OCI-LY1 (cell line): ENCODE measurements around the gene RNF207.

Source experiments
- H2AFZ ChIP-seq: fragments of 200-600 bp; sonication (generic), shearing (Covaris generic); 2 replicates; pipeline ENCODE4 v1.6.0; 2014; ENCODE audit warnings: antibody characterized with exemption, mild to moderate bottlenecking, low read length
- H3F3A ChIP-seq: fragments of 200-600 bp; sonication (generic), shearing (Covaris generic); 2 replicates; pipeline ENCODE4 v1.6.0; 2014; ENCODE audit warnings: mild to moderate bottlenecking, antibody characterized with exemption, low read length, moderate library complexity; ENCODE audit not compliant: insufficient read depth
- H3K27ac ChIP-seq: fragments of 200-600 bp; sonication (generic); 2 replicates; pipeline ENCODE4 v1.5.1; 2014; ENCODE audit warnings: low read length, mixed run types, mild to moderate bottlenecking, low read depth; ENCODE audit not compliant: poor library complexity, severe bottlenecking
- H3K27me3 ChIP-seq: fragments of 200-600 bp; sonication (generic); 2 replicates; pipeline ENCODE4 v1.6.0; 2014; ENCODE audit warnings: antibody characterized with exemption, mild to moderate bottlenecking, low read length, moderate library complexity; ENCODE audit not compliant: insufficient read depth
- H3K36me3 ChIP-seq: fragments of 200-600 bp; sonication (generic); 2 replicates; pipeline ENCODE4 v1.6.1; 2014; ENCODE audit warnings: mild to moderate bottlenecking, antibody characterized with exemption, low read length, moderate library complexity, mixed read lengths; ENCODE audit not compliant: insufficient read depth
- H3K4me1 ChIP-seq: fragments of 200-600 bp; sonication (generic); 2 replicates; pipeline ENCODE4 v1.5.1; 2014; ENCODE audit warnings: mild to moderate bottlenecking, low read length, moderate library complexity; ENCODE audit not compliant: insufficient read depth, severe bottlenecking
- H3K4me2 ChIP-seq: fragments of 200-600 bp; sonication (generic), shearing (Covaris generic); 2 replicates; pipeline ENCODE4 v1.6.1; 2014; ENCODE audit warnings: low read length
- H3K4me3 ChIP-seq: fragments of 200-600 bp; sonication (generic); 2 replicates; pipeline ENCODE4 v1.5.1; 2014; ENCODE audit warnings: low read length, low read depth, mild to moderate bottlenecking, mixed read lengths; ENCODE audit not compliant: poor library complexity, severe bottlenecking
- H3K79me2 ChIP-seq: fragments of 200-600 bp; shearing (Covaris generic); 2 replicates; pipeline ENCODE4 v1.6.1; 2016; ENCODE audit warnings: mixed run types, low read length, mixed read lengths; ENCODE audit not compliant: insufficient read depth
- H3K9ac ChIP-seq: fragments of 200-600 bp; sonication (generic), shearing (Covaris generic); 2 replicates; pipeline ENCODE4 v1.6.1; 2014; ENCODE audit warnings: mild to moderate bottlenecking, low read length, mixed read lengths
- H3K9me2 ChIP-seq: fragments of 200-600 bp; sonication (generic), shearing (Covaris generic); 2 replicates; pipeline ENCODE4 v1.6.1; 2014; ENCODE audit warnings: low read depth, mild to moderate bottlenecking, low read length, mixed read lengths
- H3K9me3 ChIP-seq: fragments of 200-600 bp; shearing (Covaris generic); 2 replicates; pipeline ENCODE4 v1.6.1; 2014; ENCODE audit warnings: low read length, mixed read lengths
- H4K20me1 ChIP-seq: fragments of 200-600 bp; sonication (generic), shearing (Covaris generic); 2 replicates; pipeline ENCODE4 v1.6.0; 2016; ENCODE audit warnings: mild to moderate bottlenecking, low read length; ENCODE audit not compliant: insufficient read depth
- EZH2 ChIP-seq: fragments of 200-600 bp; sonication (generic), shearing (Covaris generic); IDR thresholded peaks from 2 replicates; pipeline ENCODE4 v1.8.0; 2017; ENCODE audit warnings: borderline replicate concordance, mixed run types, mild to moderate bottlenecking, antibody characterized with exemption, low read length, moderate library complexity, mixed read lengths
- TF ChIP-seq, protein P1 (sequence below): fragments of 200-600 bp; sonication (generic), shearing (Covaris generic); IDR thresholded peaks from 2 replicates; pipeline ENCODE4 v1.5.1; 2017; ENCODE audit warnings: mild to moderate bottlenecking, antibody characterized with exemption, low read length, moderate library complexity, mixed read lengths

Gene RNF207

DNA sequence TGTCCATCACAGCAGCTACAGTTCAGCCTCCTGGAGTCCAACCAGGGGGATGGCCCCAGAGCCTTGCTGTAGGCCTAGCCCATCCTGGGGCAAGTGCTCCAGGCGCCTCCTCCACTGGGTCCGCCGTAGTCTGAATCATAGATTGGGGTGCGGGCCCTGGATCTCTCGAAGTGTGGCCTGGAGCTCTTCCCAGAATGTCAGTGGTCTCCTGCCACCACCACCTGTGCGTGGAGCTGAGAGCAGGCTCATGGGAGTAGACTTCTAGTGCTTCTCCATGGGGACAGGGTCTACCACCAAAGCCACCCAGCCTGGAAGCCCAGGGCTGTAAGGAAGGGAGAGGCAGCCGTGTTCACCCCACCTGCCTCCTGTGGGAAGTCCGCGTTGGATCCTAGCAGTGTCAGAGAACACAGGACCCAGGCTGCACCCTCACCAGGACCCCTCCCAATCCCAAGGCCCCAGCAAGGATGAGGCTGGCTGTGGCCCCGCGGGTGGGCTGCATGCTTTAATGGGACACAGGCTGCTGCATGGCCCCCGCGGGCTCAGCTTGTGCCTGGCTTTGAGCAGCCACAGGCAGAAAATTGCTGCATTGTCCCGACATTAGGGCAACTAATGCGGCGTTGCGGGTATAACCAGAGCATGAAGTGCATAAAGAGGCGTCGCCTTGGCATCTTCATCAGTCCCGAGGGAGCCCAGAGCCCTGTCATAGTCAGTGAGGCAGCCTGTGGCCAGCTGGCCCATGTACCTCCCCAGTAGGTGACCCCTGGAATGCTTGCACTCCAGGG lies 37.3 kb downstream of the RNF207 start:
- TF ChIP-seq EZH2: no peak
- TF ChIP-seq, protein P1, sequence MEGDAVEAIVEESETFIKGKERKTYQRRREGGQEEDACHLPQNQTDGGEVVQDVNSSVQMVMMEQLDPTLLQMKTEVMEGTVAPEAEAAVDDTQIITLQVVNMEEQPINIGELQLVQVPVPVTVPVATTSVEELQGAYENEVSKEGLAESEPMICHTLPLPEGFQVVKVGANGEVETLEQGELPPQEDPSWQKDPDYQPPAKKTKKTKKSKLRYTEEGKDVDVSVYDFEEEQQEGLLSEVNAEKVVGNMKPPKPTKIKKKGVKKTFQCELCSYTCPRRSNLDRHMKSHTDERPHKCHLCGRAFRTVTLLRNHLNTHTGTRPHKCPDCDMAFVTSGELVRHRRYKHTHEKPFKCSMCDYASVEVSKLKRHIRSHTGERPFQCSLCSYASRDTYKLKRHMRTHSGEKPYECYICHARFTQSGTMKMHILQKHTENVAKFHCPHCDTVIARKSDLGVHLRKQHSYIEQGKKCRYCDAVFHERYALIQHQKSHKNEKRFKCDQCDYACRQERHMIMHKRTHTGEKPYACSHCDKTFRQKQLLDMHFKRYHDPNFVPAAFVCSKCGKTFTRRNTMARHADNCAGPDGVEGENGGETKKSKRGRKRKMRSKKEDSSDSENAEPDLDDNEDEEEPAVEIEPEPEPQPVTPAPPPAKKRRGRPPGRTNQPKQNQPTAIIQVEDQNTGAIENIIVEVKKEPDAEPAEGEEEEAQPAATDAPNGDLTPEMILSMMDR: no peak
- Histone ChIP-seq H4K20me1 (no peaks in the 10 kb centered on the region), H2AFZ (no peak overlapping the region), H3F3A (no peaks in the 10 kb centered on the region), H3K9ac (no peak overlapping the region), H3K4me2 (no peak overlapping the region), H3K4me3 (no peak overlapping the region), H3K36me3 (no peaks in the 10 kb centered on the region), H3K27ac (no peak overlapping the region), H3K9me3 (no peaks in the 10 kb centered on the region), H3K79me2 (no peaks in the 10 kb centered on the region), H3K9me2 (no peaks in the 10 kb centered on the region), H3K27me3 (peaks cover 18% of the 10 kb centered on the region; the same call in 1 of the 2 replicates), H3K4me1 (peaks cover 10% of the 10 kb centered on the region)

DNA sequence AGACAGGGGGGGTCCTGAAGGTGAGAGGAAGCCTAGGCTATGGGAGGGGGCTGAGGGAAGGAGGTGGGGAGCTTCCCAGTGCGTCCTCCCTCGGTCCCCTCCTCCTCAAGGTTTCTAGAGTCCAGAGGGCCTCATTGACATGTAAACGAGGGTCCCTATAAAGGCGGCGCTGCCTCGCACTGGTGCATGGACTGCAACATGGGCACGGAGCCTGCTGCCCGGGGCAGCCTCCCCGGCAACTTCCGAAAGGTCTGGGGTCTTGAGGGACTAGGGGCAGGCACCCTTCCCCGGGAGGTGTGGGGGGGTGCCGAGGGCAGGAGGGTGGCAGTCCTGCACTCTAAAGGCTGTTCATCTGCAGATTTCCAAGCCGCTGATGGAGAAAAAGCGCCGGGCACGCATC lies 38.1 kb downstream of the RNF207 start, which contains the start of gene HES3:
Gene HES3 (plus strand): TSS at position 187 of the 400 bp plus-strand sequence. CDS start 187 bp downstream, at position 374.
- H3K36me3 ChIP-seq: no peaks in the 10 kb centered on the region
- no peaks in the 10 kb centered on the region for H3K9me3 ChIP-seq
- no peak within 1 kb of the TSS for H3K4me3 ChIP-seq
- no peaks in the 10 kb centered on the region for H3K79me2 ChIP-seq
- no peak within 1 kb of the TSS for H3K4me2 ChIP-seq
- H3K27me3 ChIP-seq: peaks cover 18% of the 10 kb centered on the region; the same call in 1 of the 2 replicates
- no peaks in the 10 kb centered on the region for H3K9me2 ChIP-seq
- H3K27ac ChIP-seq: no peak within 1 kb of the TSS
- H3K9ac ChIP-seq: no peak within 1 kb of the TSS
- no peaks in the 10 kb centered on the region for H4K20me1 ChIP-seq
- no peak for TF ChIP-seq EZH2
- TF ChIP-seq, protein P1: no peak
- peaks cover 10% of the 10 kb centered on the region for H3K4me1 ChIP-seq
- no peaks in the 10 kb centered on the region for H3F3A ChIP-seq
- H2AFZ ChIP-seq: no peak within 1 kb of the TSS

DNA sequence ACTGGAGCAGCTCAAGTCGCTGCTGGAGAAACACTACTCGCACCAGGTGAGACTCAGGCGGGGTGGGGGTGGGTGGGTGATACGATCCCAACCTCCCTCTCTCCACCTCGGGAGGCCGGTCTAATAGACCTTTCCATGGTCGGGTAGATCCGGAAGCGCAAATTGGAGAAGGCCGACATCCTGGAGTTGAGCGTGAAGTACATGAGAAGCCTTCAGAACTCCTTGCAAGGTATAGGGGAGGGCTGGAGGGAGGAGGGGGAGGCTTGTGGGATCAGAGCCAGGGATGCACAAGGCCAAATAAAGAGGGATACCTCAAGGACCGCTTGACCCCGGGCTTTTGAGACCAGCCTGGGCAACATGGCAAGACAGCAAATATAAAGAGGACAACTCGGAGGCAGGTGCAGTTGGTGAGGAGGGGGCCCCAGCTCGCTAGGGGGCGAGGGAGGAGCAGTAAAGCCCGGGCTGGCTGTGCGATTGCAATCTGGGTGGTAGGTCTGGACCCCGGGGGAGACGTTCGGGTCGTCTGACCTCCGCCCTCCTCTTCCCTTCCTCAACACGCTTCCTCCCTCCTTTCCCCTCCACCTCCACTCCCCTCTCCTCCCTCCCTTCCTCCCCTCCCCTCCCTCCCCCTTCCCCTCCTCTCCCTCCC lies 38.6 kb downstream of the RNF207 start:
- peaks cover 18% of the 10 kb centered on the region; the same call in 1 of the 2 replicates for H3K27me3 ChIP-seq
- H3F3A ChIP-seq: no peaks in the 10 kb centered on the region
- H3K9me2 ChIP-seq: no peaks in the 10 kb centered on the region
- peaks cover 10% of the 10 kb centered on the region for H3K4me1 ChIP-seq
- H2AFZ ChIP-seq: no peak overlapping the region
- no peaks in the 10 kb centered on the region for H4K20me1 ChIP-seq
- no peaks in the 10 kb centered on the region for H3K36me3 ChIP-seq
- H3K4me2 ChIP-seq: no peak overlapping the region
- TF ChIP-seq, protein P1: no peak
- TF ChIP-seq EZH2: no peak
- H3K4me3 ChIP-seq: no peak overlapping the region
- H3K79me2 ChIP-seq: no peaks in the 10 kb centered on the region
- H3K9ac ChIP-seq: no peak overlapping the region
- no peak overlapping the region for H3K27ac ChIP-seq
- no peaks in the 10 kb centered on the region for H3K9me3 ChIP-seq
